Upper lobe of left lung (tissue), 4 donors: ENCODE results near the gene B4GALNT1.

ENCODE experiments used
- CTCF ChIP-seq, 6 experiments: fragments of 450-650 bp in 4 of 6; fragments of 200-600 bp in 2 of 6; sonication (generic) in 2 of 6; IDR thresholded peaks; one replicate each; pipeline ENCODE4 v1.5.1; 2016 to 2019; ENCODE audit warnings: antibody characterized with exemption in 6 of 6
- EP300 ChIP-seq, 4 donors: sonication (generic); formaldehyde crosslinking; IDR thresholded peaks; one replicate each; pipeline ENCODE4 v1.5.1; 2017; ENCODE audit warnings: antibody characterized with exemption in 4 of 4, control low read depth in 2 of 4
- POLR2A ChIP-seq, 4 donors: fragments of 450-650 bp; IDR thresholded peaks; one replicate each; pipeline ENCODE4 v1.5.1; 2016 to 2017; ENCODE audit warnings: antibody characterized with exemption in 4 of 4, mild to moderate bottlenecking in 2 of 4

DNA sequence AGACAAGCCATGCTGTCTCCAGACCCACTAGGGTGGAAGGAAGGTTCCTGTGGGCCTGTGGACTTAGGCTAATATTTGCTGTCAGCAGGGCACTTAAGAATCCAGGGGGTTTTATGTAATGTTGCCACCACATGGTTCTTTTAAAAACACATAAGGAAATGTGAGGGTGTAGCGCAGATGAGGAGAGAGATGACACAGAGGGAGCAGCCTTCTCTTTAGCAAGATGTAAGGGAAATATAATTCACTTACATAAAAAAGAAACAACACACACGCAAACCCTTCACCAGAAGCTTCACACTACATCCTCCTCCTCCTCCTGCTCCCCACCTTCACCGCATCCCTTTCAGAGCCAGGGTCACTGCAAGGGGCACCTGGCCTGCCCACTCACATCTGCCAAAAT lies 46.9 kb downstream of the B4GALNT1 start:
- no peak for TF ChIP-seq CTCF (IDR thresholded peaks at IDR 0.05)
- TF ChIP-seq EP300 (IDR thresholded peaks at IDR 0.05): no peak
- no peak for TF ChIP-seq POLR2A (IDR thresholded peaks at IDR 0.05)
